ENCODE results near the gene ABCA9.
A peak's percentile ranks its signal among the peaks of the same experiment; 100 is the strongest.

Gene ABCA9

DNA sequence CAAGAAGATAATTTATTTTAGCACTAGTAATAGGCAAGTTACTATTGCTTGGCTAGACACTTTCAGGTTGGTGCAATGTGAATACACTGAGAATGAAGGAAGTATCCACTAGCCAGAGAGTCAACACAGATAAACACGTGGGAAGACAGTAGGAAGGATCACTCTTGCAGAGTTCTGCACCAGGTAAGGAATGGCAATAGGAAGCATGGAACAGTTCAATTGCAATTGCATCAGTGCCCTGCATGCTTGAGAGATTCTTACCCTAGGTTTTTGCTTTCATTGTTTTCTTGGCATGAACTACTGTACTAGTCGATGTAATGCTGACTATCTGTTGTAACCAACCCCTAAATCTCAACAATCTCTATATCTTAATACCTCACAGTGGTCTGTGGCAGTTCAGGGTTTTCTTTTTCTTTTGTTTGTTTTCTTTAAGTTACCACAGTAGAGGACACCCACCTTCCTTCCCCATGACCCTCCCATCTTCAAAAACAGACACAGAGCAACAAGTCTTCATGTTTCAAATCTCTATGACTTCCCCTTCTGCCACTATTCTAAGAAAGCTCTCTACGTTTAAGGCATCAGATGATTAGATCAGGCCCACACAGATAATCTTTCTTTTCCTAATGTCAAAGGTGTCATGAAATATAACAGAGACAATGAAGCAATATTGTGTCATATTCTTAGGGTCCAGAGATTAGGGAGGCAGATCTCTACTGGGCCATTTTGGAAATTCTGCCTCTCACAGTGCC, 87.5 kb downstream of the ABCA9 start:
- no peak overlapping the region for H3K4me2 ChIP-seq (ENCODE audit: low read depth, low read length, poor library complexity, severe bottlenecking)
- no peaks in the 10 kb centered on the region for H4K20me1 ChIP-seq (ENCODE audit: low read depth, low read length)

DNA sequence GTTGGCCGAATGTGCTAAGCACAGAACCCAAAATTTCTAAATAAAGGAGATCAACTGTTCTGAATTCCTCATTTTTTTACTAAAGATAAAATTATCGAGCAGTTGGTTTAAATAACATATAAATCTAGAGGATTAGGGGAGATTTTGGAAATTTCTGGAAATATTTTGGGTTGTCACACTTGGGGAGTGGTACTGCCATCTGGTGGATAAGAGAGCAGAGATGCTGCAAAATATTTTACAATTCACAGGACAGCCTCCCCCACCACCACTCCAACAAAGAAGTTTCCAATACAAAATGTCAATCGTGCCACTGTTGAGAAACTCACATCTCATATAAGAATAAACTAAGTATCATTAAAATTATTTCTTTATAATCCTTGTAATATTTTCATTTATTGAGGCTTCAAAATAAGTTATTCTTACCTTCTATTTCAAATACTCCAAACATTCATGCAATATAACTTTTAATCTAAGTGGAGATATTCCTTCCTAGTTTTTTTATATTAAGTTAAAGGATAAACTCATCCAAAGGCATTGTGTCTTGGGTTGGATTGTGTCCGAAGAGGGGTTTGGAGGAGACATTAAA, 88.5 kb downstream of the ABCA9 start:
- Histone ChIP-seq H3F3A (ENCODE audit: insufficient read depth) (no peaks in the 10 kb centered on the region), H3K9me3 (ENCODE audit: insufficient read depth, low read length) (no peaks in the 10 kb centered on the region), H3K27ac (ENCODE audit: low read depth, low read length) (no peak overlapping the region), H3K9me2 (replicated peaks; ENCODE audit: insufficient read depth, low read length) (no peaks in the 10 kb centered on the region), H3K79me2 (ENCODE audit: insufficient read depth, low read length) (no peaks in the 10 kb centered on the region), H3K36me3 (ENCODE audit: low read length) (no peaks in the 10 kb centered on the region), H3K9ac (ENCODE audit: low read length) (no peak overlapping the region), H3K27me3 (ENCODE audit: low read length) (no peaks in the 10 kb centered on the region), H3K4me2 (ENCODE audit: low read depth, low read length, poor library complexity, severe bottlenecking) (no peak overlapping the region), H2AFZ (ENCODE audit: low read depth, low read length, severe bottlenecking) (no peak overlapping the region), H4K20me1 (ENCODE audit: low read depth, low read length) (no peaks in the 10 kb centered on the region), H3K4me3 (ENCODE audit: insufficient read depth, low read length, poor library complexity, severe bottlenecking) (no peak overlapping the region)
- TF ChIP-seq EZH2phosphoT487 (conservative IDR thresholded peaks at IDR 0.05; ENCODE audit: low read length), result no peak
- TF ChIP-seq, protein P1, sequence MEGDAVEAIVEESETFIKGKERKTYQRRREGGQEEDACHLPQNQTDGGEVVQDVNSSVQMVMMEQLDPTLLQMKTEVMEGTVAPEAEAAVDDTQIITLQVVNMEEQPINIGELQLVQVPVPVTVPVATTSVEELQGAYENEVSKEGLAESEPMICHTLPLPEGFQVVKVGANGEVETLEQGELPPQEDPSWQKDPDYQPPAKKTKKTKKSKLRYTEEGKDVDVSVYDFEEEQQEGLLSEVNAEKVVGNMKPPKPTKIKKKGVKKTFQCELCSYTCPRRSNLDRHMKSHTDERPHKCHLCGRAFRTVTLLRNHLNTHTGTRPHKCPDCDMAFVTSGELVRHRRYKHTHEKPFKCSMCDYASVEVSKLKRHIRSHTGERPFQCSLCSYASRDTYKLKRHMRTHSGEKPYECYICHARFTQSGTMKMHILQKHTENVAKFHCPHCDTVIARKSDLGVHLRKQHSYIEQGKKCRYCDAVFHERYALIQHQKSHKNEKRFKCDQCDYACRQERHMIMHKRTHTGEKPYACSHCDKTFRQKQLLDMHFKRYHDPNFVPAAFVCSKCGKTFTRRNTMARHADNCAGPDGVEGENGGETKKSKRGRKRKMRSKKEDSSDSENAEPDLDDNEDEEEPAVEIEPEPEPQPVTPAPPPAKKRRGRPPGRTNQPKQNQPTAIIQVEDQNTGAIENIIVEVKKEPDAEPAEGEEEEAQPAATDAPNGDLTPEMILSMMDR (IDR thresholded peaks at IDR 0.05; ENCODE audit: insufficient read depth, low read length, poor library complexity, severe bottlenecking), result peak; percentile 24

More for the DNA sequence above, 87.5 kb downstream of the ABCA9 start:
- no peak overlapping the region for H2AFZ ChIP-seq (ENCODE audit: low read depth, low read length, severe bottlenecking)
- H3K4me3 ChIP-seq (ENCODE audit: insufficient read depth, low read length, poor library complexity, severe bottlenecking), result no peak overlapping the region
- H3K79me2 ChIP-seq (ENCODE audit: insufficient read depth, low read length), result no peaks in the 10 kb centered on the region
- H3K9ac ChIP-seq (ENCODE audit: low read length), result no peak overlapping the region
- H3K27ac ChIP-seq (ENCODE audit: low read depth, low read length), result no peak overlapping the region
- H3K9me3 ChIP-seq (ENCODE audit: insufficient read depth, low read length), result no peaks in the 10 kb centered on the region
- TF ChIP-seq, protein P1 (IDR thresholded peaks at IDR 0.05; ENCODE audit: insufficient read depth, low read length, poor library complexity, severe bottlenecking), result no peak
- no peak for TF ChIP-seq EZH2phosphoT487 (conservative IDR thresholded peaks at IDR 0.05; ENCODE audit: low read length)
- no peaks in the 10 kb centered on the region for H3K27me3 ChIP-seq (ENCODE audit: low read length)
- no peaks in the 10 kb centered on the region for H3K9me2 ChIP-seq (replicated peaks; ENCODE audit: insufficient read depth, low read length)
- no peaks in the 10 kb centered on the region for H3K36me3 ChIP-seq (ENCODE audit: low read length)
- no peaks in the 10 kb centered on the region for H3F3A ChIP-seq (ENCODE audit: insufficient read depth)

GRCh38 chr17:68969101-68969500, 91.6 kb downstream of the ABCA9 start:
- Histone ChIP-seq H3K36me3 (ENCODE audit: low read length) (no peaks in the 10 kb centered on the region), H3K27ac (ENCODE audit: low read depth, low read length) (no peak overlapping the region), H3F3A (ENCODE audit: insufficient read depth) (no peaks in the 10 kb centered on the region), H2AFZ (ENCODE audit: low read depth, low read length, severe bottlenecking) (no peak overlapping the region), H4K20me1 (ENCODE audit: low read depth, low read length) (no peaks in the 10 kb centered on the region), H3K9me3 (ENCODE audit: insufficient read depth, low read length) (no peaks in the 10 kb centered on the region), H3K9ac (ENCODE audit: low read length) (no peak overlapping the region), H3K4me3 (ENCODE audit: insufficient read depth, low read length, poor library complexity, severe bottlenecking) (no peak overlapping the region), H3K4me2 (ENCODE audit: low read depth, low read length, poor library complexity, severe bottlenecking) (no peak overlapping the region), H3K79me2 (ENCODE audit: insufficient read depth, low read length) (no peaks in the 10 kb centered on the region), H3K27me3 (ENCODE audit: low read length) (no peaks in the 10 kb centered on the region), H3K9me2 (replicated peaks; ENCODE audit: insufficient read depth, low read length) (no peaks in the 10 kb centered on the region)
- TF ChIP-seq, protein P1 (IDR thresholded peaks at IDR 0.05; ENCODE audit: insufficient read depth, low read length, poor library complexity, severe bottlenecking), result no peak
- no peak for TF ChIP-seq EZH2phosphoT487 (conservative IDR thresholded peaks at IDR 0.05; ENCODE audit: low read length)

Measured in SU-DHL-6 (cell line).